Lung (tissue), 12 donors: ENCODE data around the gene ACTR8. TPM values are rescaled to one million over a fixed set of nuclear protein-coding genes. Genes with fewer than 3 reads are reported as not detected.

ENCODE experiments used
- ATAC-seq: fragments of 200-7000 bp; cut with Tn5 transposase; one replicate; pipeline ENCODE4 v1.9.1; 2020; ENCODE audit warnings: moderate number of reproducible peaks; ENCODE audit not compliant: insufficient read depth, low FRiP score
- DNase-seq, 3 donors: peaks; one replicate each; pipeline ENCODE4 v3.0.0-alpha.2; 2013 to 2017
- H3K27ac ChIP-seq, 2 donors: one replicate each; pipeline ENCODE4 v1.5.1; 2013; ENCODE audit warnings: mild to moderate bottlenecking in 2 of 2, moderate library complexity in 2 of 2, control low read depth in 1 of 2, inconsistent platforms in 1 of 2, low read depth in 1 of 2, low read length in 1 of 2
- H3K27me3 ChIP-seq, 3 donors: one replicate each; pipeline ENCODE4 v1.5.1; 2013; ENCODE audit warnings: low read length in 2 of 3; ENCODE audit not compliant: control insufficient read depth in 3 of 3, insufficient read depth in 3 of 3
- H3K36me3 ChIP-seq, 4 donors: one replicate each; pipeline ENCODE4 v1.5.1; 2013; ENCODE audit warnings: low read length in 4 of 4, mild to moderate bottlenecking in 1 of 4, moderate library complexity in 1 of 4; ENCODE audit not compliant: control insufficient read depth in 4 of 4, insufficient read depth in 4 of 4
- H3K4me1 ChIP-seq, 5 donors: one replicate each; pipeline ENCODE4 v1.5.1; 2013; ENCODE audit warnings: low read length in 5 of 5, mild to moderate bottlenecking in 2 of 5, moderate library complexity in 1 of 5; ENCODE audit not compliant: control insufficient read depth in 5 of 5, insufficient read depth in 5 of 5
- H3K4me3 ChIP-seq: one replicate; pipeline ENCODE4 v1.5.1; 2013; ENCODE audit warnings: mild to moderate bottlenecking, control low read depth, moderate library complexity
- H3K9ac ChIP-seq, 2 donors: one replicate each; pipeline ENCODE4 v1.5.1; 2013; ENCODE audit warnings: low read length in 2 of 2, control low read depth in 1 of 2; ENCODE audit not compliant: insufficient read depth in 1 of 2
- H3K9me3 ChIP-seq, 4 donors: one replicate each; pipeline ENCODE4 v1.5.1; 2013; ENCODE audit warnings: low read length in 3 of 4, mild to moderate bottlenecking in 1 of 4, moderate library complexity in 1 of 4; ENCODE audit not compliant: control insufficient read depth in 4 of 4, insufficient read depth in 3 of 4
- CTCF ChIP-seq: IDR thresholded peaks from 2 replicates; pipeline ENCODE4 v1.5.1; 2012; ENCODE audit warnings: mild to moderate bottlenecking; ENCODE audit errors: control extremely low read depth, extremely low read depth
- WGBS, 2 donors: extraction: QIAGEN DNeasy Blood & Tissue Kit; methylation state at CpG; one replicate each; pipeline ENCODE4 v1.1.7; 2013; 5-methylcytosine and 5-hydroxymethylcytosine counted together
- polyA plus RNA-seq, 2 donors: library from polyadenylated mRNA; stranded (reverse); fragments of 200-250 nt; gene quantifications; one replicate each; pipeline ENCODE4 v1.2.1, GENCODE V29; 2013
- total RNA-seq, 2 donors: library from RNA; depleted of rRNA in 1 of 2; stranded (reverse); fragments of >200 nt in 1 of 2; gene quantifications; one replicate each; pipeline ENCODE4 v1.2.1, GENCODE V29; 2014 to 2021
- donor health status: control.
- donor health status: control.
- donor health status: Bipolar disorder and iron deficiency.
- donor health status: healthy.
- donor health status: DM: yes; HTN: yes; CAD: no.

The ACTR8 gene
- total and polyA plus RNA-seq, 4 donors = 12.4 to 28.8 (median 21.0) TPM

DNA sequence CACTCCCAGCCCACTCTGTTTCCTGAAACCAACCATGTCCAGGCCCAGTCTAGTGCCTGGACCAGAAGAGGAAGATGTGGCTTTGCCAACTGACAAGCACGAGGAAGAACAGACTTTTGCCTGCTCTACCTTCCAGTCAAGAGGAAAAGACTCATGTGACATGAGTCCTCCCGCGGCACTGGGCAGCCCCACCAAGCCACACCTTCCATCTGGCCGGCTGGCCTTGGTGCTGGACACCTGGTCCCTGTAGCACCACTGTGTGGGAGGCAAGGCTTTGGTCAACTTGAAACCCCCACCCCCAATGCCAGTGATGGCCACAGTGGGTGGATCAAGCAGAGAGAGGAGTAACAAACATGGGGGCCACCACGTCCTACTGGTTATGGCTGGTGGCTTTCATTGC is 48.3 kb downstream of the ACTR8 start:
- Histone ChIP-seq H3K4me3 (no peak overlapping the region), H3K27ac (no peak overlapping the region), H3K4me1 (peaks cover 0 to 4% (median 0%) of the 10 kb centered on the region in 5 donors), H3K9ac (no peak overlapping the region), H3K9me3 (no peaks in the 10 kb centered on the region), H3K36me3 (no peaks in the 10 kb centered on the region), H3K27me3 (no peaks in the 10 kb centered on the region)
- peak; percentile 5 for ATAC-seq
- TF ChIP-seq CTCF = no peak
- WGBS, 2 donors = 36 to 76% methylated on average over 5 of the region's 5 CpGs
- DNase-seq = no peak

DNA sequence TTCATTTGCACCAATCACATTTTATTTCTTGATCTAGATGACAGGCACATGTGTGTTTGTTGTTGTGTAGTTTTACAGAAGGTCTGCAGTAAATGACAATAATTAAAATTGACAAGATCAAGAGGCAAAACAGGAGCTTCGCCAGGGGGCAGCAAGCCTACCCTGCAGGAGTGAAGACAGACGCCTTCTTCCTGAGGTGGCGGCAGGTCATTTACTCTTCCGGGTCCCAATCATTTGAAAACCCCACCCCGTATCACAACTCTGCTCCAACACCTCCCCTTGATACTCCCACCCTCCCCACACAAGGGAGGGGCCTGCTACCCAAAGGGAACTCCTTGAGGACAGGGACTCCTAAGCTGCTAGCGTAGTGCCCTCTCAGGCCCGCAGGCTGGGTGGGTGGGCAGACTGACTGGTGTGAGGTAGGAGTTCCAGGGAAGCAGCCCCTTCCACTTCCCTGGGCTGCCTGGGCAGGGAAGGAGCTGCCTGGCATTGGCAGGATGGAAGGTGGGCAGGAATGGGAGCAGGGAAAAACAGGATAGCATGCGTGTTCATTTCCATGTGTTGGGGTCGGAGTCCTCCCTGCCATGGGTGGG is 48.8 kb downstream of the ACTR8 start:
- Histone ChIP-seq H3K36me3 (no peaks in the 10 kb centered on the region), H3K9ac (no peak overlapping the region), H3K4me3 (no peak overlapping the region), H3K4me1 (peaks cover 0 to 2% (median 0%) of the 10 kb centered on the region in 5 donors), H3K9me3 (no peaks in the 10 kb centered on the region), H3K27me3 (no peaks in the 10 kb centered on the region), H3K27ac (no peak overlapping the region)
- DNase-seq (no peak), ATAC-seq (no peak)
- 87 to 89% methylated on average over 9 of the region's 9 CpGs for WGBS, 2 donors
- no peak for TF ChIP-seq CTCF

DNA sequence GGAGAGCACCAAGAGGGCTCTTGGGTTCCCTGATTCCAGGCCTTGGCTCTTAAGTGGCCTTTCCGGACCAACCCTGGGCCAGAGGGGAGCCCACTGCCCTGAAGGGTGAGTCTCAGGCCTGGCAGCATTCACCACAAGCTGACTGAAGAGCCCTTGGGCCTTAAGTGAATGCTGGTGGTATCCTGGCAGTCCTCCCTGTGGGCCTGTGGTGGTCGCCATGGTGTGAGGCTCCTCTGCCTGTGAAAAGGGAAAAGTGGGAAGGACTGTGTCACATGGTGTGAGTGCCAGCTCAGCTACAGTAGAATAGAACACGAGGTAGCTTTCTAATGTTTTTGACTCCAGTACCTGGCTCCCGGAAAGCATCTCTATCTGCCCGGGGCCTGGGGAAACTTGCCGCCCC is 51.0 kb downstream of the ACTR8 start:
- Histone ChIP-seq H3K9me3 (no peaks in the 10 kb centered on the region), H3K9ac (no peak overlapping the region), H3K4me1 (no peaks in the 10 kb centered on the region), H3K27me3 (no peaks in the 10 kb centered on the region), H3K4me3 (no peak overlapping the region), H3K36me3 (no peaks in the 10 kb centered on the region), H3K27ac (no peak overlapping the region)
- DNase-seq (no peak), ATAC-seq (no peak)
- no peak for TF ChIP-seq CTCF
- WGBS, 2 donors = 82 to 88% methylated on average over 6 of the region's 6 CpGs

- DNase-seq = no peak
- no peak overlapping the region for H3K9ac ChIP-seq
- no peak for ATAC-seq
- no peaks in the 10 kb centered on the region for H3K27me3 ChIP-seq
- whole genome bisulfite sequencing, 2 donors = 89 to 90% methylated on average over 2 of the region's 2 CpGs
- TF ChIP-seq CTCF = no peak
- no peaks in the 10 kb centered on the region for H3K36me3 ChIP-seq
- H3K9me3 ChIP-seq = no peaks in the 10 kb centered on the region
- H3K4me3 ChIP-seq = no peak overlapping the region
- peaks cover 0 to 5% (median 0%) of the 10 kb centered on the region in 5 donors for H3K4me1 ChIP-seq
- no peak overlapping the region for H3K27ac ChIP-seq
These were observed 52.3 kb downstream of the ACTR8 start for GRCh38 chr3:53829605-53830004.
